ENCODE data around the gene KRTAP10-4.
A peak's percentile ranks its signal among the peaks of the same experiment; 100 is the strongest.
"Not testable (repeated sequence)": the region's sequence is repeated elsewhere in the genome, so short reads cannot be mapped to it uniquely, and the experiment has no call there.

The KRTAP10-4 gene

DNA sequence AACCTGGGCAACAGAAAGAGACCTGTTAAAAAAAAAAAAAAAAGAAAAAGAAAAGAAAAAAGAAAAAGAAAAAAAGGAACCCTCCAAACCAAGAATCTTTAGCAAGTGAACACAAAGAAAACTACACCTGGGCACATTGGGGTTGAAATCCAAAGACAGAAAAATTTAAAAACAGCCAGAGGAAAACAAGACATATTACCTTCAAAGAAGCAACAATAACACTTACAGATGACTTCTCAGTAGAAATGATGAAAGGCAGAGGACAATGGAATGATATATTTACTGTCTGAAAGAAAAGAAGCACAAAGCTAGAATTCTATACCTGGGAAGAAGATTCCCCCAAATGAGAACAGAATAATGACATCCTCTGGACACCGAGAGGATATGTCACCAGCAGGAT lies 30.8 kb upstream of the KRTAP10-4 start:
- no peak for DNase-seq
- Mint-ChIP-seq H3K4me1 (ENCODE audit: low read depth in 2 of 2) (peaks cover 8 to 11% of the 10 kb centered on the region in 2 donors), H3K36me3 (ENCODE audit: insufficient read depth) (no peaks in the 10 kb centered on the region), H3K27ac (no peak overlapping the region), H3K9me3 (peaks cover 7 to 11% of the 10 kb centered on the region in 2 donors), H3K4me3 (no peak overlapping the region), H3K27me3 (peaks cover 7 to 23% of the 10 kb centered on the region in 2 donors)
- no peak for ATAC-seq (replicated peaks)

DNA sequence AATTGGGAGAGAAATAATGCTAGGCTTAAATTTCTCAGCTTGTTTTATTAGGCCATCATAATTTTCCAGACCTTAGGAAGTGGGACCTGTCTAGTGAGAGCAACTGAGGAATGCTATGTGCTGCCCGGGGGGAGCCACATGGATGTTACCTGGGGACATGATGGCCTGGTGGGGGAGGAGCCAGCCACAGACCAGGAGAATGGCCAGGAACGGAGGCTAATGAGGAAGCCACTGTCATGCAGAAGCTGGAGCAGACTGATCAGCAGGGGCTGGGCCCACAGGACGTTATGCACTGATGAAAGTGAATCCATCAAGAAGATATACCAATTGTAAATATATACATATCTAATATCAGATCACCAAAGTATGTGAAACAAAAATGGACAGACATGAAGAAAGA lies 29.0 kb upstream of the KRTAP10-4 start:
- no peak overlapping the region for H3K4me3 Mint-ChIP-seq
- peaks cover 0 to 4% of the 10 kb centered on the region in 2 donors for H3K27me3 Mint-ChIP-seq
- H3K9me3 Mint-ChIP-seq, result peaks cover 7 to 11% of the 10 kb centered on the region in 2 donors
- no peak for DNase-seq
- ATAC-seq (replicated peaks), result no peak
- no peak overlapping the region for H3K27ac Mint-ChIP-seq
- no peaks in the 10 kb centered on the region for H3K36me3 Mint-ChIP-seq (ENCODE audit: insufficient read depth)
- H3K4me1 Mint-ChIP-seq (ENCODE audit: low read depth in 2 of 2), result peaks cover 19 to 21% of the 10 kb centered on the region in 2 donors

GRCh38 chr21:44547656-44548331 lies 25.7 kb upstream of the KRTAP10-4 start:
- Mint-ChIP-seq H3K36me3 (ENCODE audit: insufficient read depth) (no peaks in the 10 kb centered on the region), H3K4me3 (peak overlapping the region; percentile 79 to 84), H3K4me1 (ENCODE audit: low read depth in 2 of 2) (peaks cover 21 to 25% of the 10 kb centered on the region in 2 donors), H3K9me3 (peaks cover 7 to 11% of the 10 kb centered on the region in 2 donors), H3K27me3 (peaks cover 0 to 8% of the 10 kb centered on the region in 2 donors), H3K27ac (peak overlapping the region; percentile 70 to 99)
- ATAC-seq (replicated peaks) (peak; percentile 92), DNase-seq (peak; percentile 14 to 17 (median 16))

GRCh38 chr21:44548381-44548780 lies 25.1 kb upstream of the KRTAP10-4 start:
- Mint-ChIP-seq H3K27ac (peak overlapping the region in 1 of 2 donors; percentile 70), H3K4me3 (peak overlapping the region in 1 of 2 donors; percentile 84), H3K27me3 (peaks cover 0 to 14% of the 10 kb centered on the region in 2 donors), H3K36me3 (ENCODE audit: insufficient read depth) (no peaks in the 10 kb centered on the region), H3K9me3 (peaks cover 7 to 11% of the 10 kb centered on the region in 2 donors), H3K4me1 (ENCODE audit: low read depth in 2 of 2) (peaks cover 21 to 25% of the 10 kb centered on the region in 2 donors)
- DNase-seq, result no peak
- no peak for ATAC-seq (replicated peaks)

DNA sequence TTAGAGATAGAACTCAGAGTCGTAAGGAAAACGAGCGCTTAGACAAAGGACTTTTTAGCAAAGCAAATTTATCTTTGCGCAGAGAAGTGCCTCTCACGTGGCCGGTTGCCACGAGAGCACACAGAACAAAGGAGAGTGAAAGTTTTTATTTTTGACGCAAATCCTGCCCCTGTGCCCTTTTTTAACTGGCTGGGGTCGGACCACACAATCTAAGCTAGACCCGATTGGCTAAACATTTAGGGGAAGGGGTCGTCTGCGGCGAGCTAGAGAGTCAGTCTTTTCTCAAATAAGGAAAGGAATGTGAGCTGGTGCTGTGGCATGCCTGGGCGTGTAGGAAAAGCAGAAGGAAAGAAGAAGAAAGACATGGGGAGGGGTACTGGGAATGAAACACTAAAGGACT lies 24.6 kb upstream of the KRTAP10-4 start:
- peaks cover 0 to 19% of the 10 kb centered on the region in 2 donors for H3K27me3 Mint-ChIP-seq
- peaks cover 7 to 11% of the 10 kb centered on the region in 2 donors for H3K9me3 Mint-ChIP-seq
- H3K27ac Mint-ChIP-seq, result no peak overlapping the region
- no peak overlapping the region for H3K4me3 Mint-ChIP-seq
- no peaks in the 10 kb centered on the region for H3K36me3 Mint-ChIP-seq (ENCODE audit: insufficient read depth)
- no peak for DNase-seq
- no peak for ATAC-seq (replicated peaks)
- peaks cover 21 to 25% of the 10 kb centered on the region in 2 donors for H3K4me1 Mint-ChIP-seq (ENCODE audit: low read depth in 2 of 2)

DNA sequence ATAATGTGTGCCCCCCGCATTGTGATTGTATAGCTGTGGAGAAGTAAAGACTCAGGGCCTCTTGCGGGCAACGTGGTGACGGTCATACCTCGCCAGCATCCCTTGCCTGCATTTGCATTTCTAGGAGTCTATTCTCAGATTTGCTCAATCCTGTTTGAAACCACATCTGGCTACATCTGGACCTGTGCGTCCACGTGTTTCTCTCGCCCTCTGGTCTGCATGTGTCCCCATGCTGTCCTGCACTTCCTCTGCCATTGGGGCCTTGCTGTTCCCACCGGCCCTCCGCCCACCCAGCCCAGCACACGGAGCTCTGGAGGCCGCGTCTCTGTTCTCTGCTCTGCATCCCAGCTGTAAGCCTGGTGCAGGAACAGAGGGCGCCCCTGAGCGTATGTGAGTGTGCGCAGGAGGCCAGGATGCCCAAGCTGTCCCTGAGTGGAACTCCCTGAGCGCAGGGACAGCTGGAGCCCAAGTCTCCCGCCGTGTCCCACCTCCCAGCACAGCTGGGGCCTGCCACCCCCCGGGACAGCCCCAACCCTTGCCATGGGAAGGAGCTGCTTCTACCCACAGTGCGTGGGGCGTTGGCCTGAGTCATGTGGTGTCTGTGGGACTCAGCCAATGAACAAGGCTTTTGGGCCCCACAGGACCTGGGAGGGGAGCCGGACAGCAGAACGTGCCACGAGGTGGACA lies 23.9 kb upstream of the KRTAP10-4 start:
- Mint-ChIP-seq H3K9me3 (peaks cover 7 to 11% of the 10 kb centered on the region in 2 donors), H3K27ac (no peak overlapping the region), H3K27me3 (peaks cover 0 to 27% of the 10 kb centered on the region in 2 donors), H3K36me3 (ENCODE audit: insufficient read depth) (no peaks in the 10 kb centered on the region), H3K4me3 (no peak overlapping the region), H3K4me1 (ENCODE audit: low read depth in 2 of 2) (peaks cover 21 to 25% of the 10 kb centered on the region in 2 donors)
- DNase-seq (no peak), ATAC-seq (replicated peaks) (no peak)

- Mint-ChIP-seq H3K4me1 (ENCODE audit: low read depth in 2 of 2) (peaks cover 21 to 25% of the 10 kb centered on the region in 2 donors), H3K27me3 (peaks cover 0 to 30% of the 10 kb centered on the region in 2 donors), H3K9me3 (peaks cover 7 to 11% of the 10 kb centered on the region in 2 donors)
- H3K4me3 Mint-ChIP-seq; ATAC-seq (replicated peaks); H3K36me3 Mint-ChIP-seq (ENCODE audit: insufficient read depth); DNase-seq; H3K27ac Mint-ChIP-seq: not testable (repeated sequence)
Measured at GRCh38 chr21:44550285-44550684, 23.2 kb upstream of the KRTAP10-4 start.

DNA sequence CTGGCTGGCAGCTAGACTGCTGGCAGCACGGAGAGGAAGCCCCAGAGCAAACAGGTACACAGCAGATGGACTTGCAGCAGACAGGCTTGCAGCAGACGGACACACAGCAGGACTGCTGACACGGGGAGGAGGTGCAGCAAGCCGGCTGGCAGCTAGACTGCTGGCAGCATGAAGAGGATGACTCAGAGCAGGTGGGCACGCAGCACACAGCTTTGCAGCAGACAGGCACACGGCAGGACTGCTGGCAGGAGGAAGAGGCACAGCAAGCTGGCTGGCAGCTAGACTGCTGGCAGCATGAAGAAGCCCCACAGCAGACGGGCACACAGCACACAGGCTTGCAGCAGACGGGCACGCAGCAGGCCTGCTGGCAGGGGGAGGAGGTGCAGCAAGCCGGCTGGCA lies 22.7 kb upstream of the KRTAP10-4 start:
- DNase-seq (no peak), ATAC-seq (replicated peaks) (no peak)
- Mint-ChIP-seq H3K27me3 (peaks cover 0 to 30% of the 10 kb centered on the region in 2 donors), H3K27ac (no peak overlapping the region), H3K9me3 (peaks cover 7 to 9% of the 10 kb centered on the region in 2 donors), H3K4me1 (ENCODE audit: low read depth in 2 of 2) (peaks cover 21 to 25% of the 10 kb centered on the region in 2 donors), H3K36me3 (ENCODE audit: insufficient read depth) (no peaks in the 10 kb centered on the region), H3K4me3 (no peak overlapping the region)

- no peak within 1 kb of the TSS for H3K4me3 Mint-ChIP-seq
- peaks cover 0 to 30% of the 10 kb centered on the region in 2 donors for H3K27me3 Mint-ChIP-seq
- DNase-seq (no peak), ATAC-seq (replicated peaks) (no peak)
- H3K36me3 Mint-ChIP-seq (ENCODE audit: insufficient read depth), result no peaks in the 10 kb centered on the region
- peak within 1 kb of the TSS in 1 of 2 donors; percentile 81 for H3K27ac Mint-ChIP-seq
- peaks cover 21 to 25% of the 10 kb centered on the region in 2 donors for H3K4me1 Mint-ChIP-seq (ENCODE audit: low read depth in 2 of 2)
- peaks cover 7 to 9% of the 10 kb centered on the region in 2 donors for H3K9me3 Mint-ChIP-seq
Measured at GRCh38 chr21:44551340-44551961, 22.1 kb upstream of the KRTAP10-4 start, which contains the start of gene KRTAP10-2. KRTAP10-2 (minus strand) TSS chr21:44551505; CDS start chr21:44551458, 47 bp downstream.

- peaks cover 16 to 21% of the 10 kb centered on the region in 2 donors for H3K4me1 Mint-ChIP-seq (ENCODE audit: low read depth in 2 of 2)
- no peak overlapping the region for H3K4me3 Mint-ChIP-seq
- peaks cover 0 to 30% of the 10 kb centered on the region in 2 donors for H3K27me3 Mint-ChIP-seq
- no peaks in the 10 kb centered on the region for H3K36me3 Mint-ChIP-seq (ENCODE audit: insufficient read depth)
- H3K27ac Mint-ChIP-seq, result peak overlapping the region in 1 of 2 donors; percentile 81
- H3K9me3 Mint-ChIP-seq, result peaks cover under 1 to 5% of the 10 kb centered on the region in 2 donors
- ATAC-seq (replicated peaks) (no peak), DNase-seq (no peak)
Measured at GRCh38 chr21:44552136-44552535, 21.4 kb upstream of the KRTAP10-4 start.

GRCh38 chr21:44552681-44553080 lies 20.8 kb upstream of the KRTAP10-4 start:
- DNase-seq, result no peak
- Mint-ChIP-seq H3K4me1 (ENCODE audit: low read depth in 2 of 2) (peaks cover 11 to 17% of the 10 kb centered on the region in 2 donors), H3K27ac (no peak overlapping the region), H3K27me3 (peaks cover 0 to 34% of the 10 kb centered on the region in 2 donors), H3K4me3 (no peak overlapping the region), H3K9me3 (peaks cover 0 to under 1% of the 10 kb centered on the region in 2 donors), H3K36me3 (ENCODE audit: insufficient read depth) (peaks cover 1% of the 10 kb centered on the region)
- no peak for ATAC-seq (replicated peaks)

- Mint-ChIP-seq H3K9me3 (peaks cover 0 to 2% of the 10 kb centered on the region in 2 donors), H3K36me3 (ENCODE audit: insufficient read depth) (peaks cover 6% of the 10 kb centered on the region), H3K4me1 (ENCODE audit: low read depth in 2 of 2) (peaks cover 0 to 5% of the 10 kb centered on the region in 2 donors), H3K27me3 (peaks cover 0 to 39% of the 10 kb centered on the region in 2 donors), H3K4me3 (no peak overlapping the region), H3K27ac (peak overlapping the region in 1 of 2 donors; percentile 9)
- DNase-seq, result no peak
- ATAC-seq (replicated peaks), result no peak
Measured at GRCh38 chr21:44555200-44555875, 18.2 kb upstream of the KRTAP10-4 start.

- Mint-ChIP-seq H3K9me3 (peaks cover 0 to 2% of the 10 kb centered on the region in 2 donors), H3K4me3 (no peak overlapping the region), H3K27me3 (peaks cover 0 to 33% of the 10 kb centered on the region in 2 donors), H3K36me3 (ENCODE audit: insufficient read depth) (peaks cover 6% of the 10 kb centered on the region), H3K4me1 (ENCODE audit: low read depth in 2 of 2) (no peaks in the 10 kb centered on the region), H3K27ac (no peak overlapping the region)
- no peak for DNase-seq
- no peak for ATAC-seq (replicated peaks)
Measured at GRCh38 chr21:44556879-44557278, 16.6 kb upstream of the KRTAP10-4 start.

All from effector memory CD8-positive, alpha-beta T cell (primary cell).